T-helper 1 cell treated with Interleukin-12 subunit alpha and Interleukin-12 subunit beta and Interleukin-4 antibody, amounts not matched to agents 30 μg/mL and 1 μg/mL, for 36 hours (primary cell): ENCODE data around the gene DCST2.
A peak's percentile ranks its signal among the peaks of the same experiment; 100 is the strongest.

ENCODE experiments used
- H3K27ac Mint-ChIP-seq: one replicate; pipeline ENCODE4 v1.8.0; 2021; ENCODE audit warnings: mild to moderate bottlenecking, mixed read lengths
- H3K27me3 Mint-ChIP-seq: one replicate; pipeline ENCODE4 v1.8.0; 2021; ENCODE audit warnings: low read depth, mixed read lengths
- H3K36me3 Mint-ChIP-seq: one replicate; pipeline ENCODE4 v1.8.0; 2021; ENCODE audit warnings: low read depth, mixed read lengths
- H3K4me1 Mint-ChIP-seq: one replicate; pipeline ENCODE4 v1.8.0; 2021; ENCODE audit warnings: low read depth, mixed read lengths
- H3K4me3 Mint-ChIP-seq: one replicate; pipeline ENCODE4 v1.8.0; 2021; ENCODE audit warnings: mild to moderate bottlenecking, moderate library complexity, mixed read lengths
- H3K9me3 Mint-ChIP-seq: one replicate; pipeline ENCODE4 v1.8.0; 2021; ENCODE audit warnings: mixed read lengths

Gene DCST2

DNA sequence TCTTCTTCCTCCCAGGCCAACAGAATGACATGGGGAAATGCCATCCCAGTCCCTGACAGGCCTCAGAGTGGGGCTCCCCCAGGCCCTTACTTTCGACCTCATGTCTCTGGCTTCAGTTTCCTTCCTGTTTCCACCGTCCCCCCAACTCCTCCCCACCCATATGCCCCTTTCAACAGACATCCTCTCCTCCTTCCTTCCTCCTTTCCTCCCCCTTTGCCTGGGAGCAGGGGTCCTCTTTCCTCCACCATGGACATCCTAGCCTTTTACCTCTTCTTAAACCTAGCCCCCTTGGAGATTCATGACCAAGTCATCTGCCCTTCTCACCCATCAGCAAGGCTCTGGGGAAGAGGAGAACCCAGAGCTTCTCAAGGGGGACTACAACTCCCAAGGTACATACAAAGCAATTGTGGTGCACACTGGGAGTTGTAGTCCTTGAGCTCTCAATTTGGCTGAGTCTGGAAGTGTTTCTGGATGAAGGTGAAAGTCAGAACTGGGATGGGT is 26.9 kb downstream of the DCST2 start:
- Mint-ChIP-seq H3K27ac (peak overlapping the region; percentile 96), H3K9me3 (no peaks in the 10 kb centered on the region), H3K4me1 (peaks cover 48% of the 10 kb centered on the region)

DNA sequence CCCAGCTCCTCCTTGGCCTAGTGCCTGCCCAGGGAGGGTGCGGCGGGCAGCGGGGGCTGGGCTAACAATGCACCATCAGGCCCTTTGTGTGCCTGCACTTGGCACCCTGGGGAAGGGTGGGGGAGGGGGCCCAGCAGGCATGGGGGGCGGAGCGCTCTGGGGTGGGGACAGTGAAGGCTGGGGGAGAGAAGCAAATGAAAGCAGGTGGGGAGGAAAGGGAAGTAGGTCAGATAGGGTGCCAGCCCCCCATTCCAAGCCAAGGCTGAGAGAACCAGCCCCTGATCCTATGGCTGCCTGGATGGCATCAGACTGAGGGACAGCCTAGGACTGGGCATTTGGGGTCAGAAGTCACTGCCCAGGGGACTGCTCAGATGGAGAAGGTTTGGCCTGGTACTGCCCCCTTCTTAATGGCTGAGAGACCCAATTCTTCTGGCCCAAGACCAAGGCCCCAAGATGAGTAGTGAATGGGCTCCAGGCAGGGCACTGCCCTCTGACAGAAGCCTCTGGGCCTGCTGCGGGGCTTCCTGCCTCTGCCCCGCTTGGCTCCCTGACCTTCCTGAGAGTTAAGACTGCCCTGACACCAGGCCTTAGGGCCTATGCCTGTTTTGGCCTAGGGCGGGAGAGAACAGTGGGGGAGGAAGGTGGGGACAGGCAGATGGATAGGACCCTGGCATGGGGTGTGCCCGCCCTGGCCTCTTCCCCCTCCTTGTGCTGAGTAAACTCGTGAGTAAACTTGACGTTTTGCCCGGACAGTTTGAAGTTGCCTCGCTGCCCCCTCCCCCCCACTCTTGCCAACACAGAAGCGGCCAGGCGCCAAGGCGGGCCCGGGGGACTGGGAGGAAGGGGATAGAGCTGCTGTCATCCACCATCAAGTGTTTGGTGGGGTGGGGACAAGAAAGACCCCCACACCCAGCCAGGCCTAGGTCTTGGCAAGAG is 28.2 kb downstream of the DCST2 start:
- Mint-ChIP-seq H3K27me3 (no peaks in the 10 kb centered on the region), H3K36me3 (peaks cover 15% of the 10 kb centered on the region), H3K27ac (peak overlapping the region; percentile 96), H3K9me3 (no peaks in the 10 kb centered on the region), H3K4me3 (peak overlapping the region; percentile 88), H3K4me1 (peaks cover 41% of the 10 kb centered on the region)

More for the DNA sequence above, 26.9 kb downstream of the DCST2 start:
- H3K4me3 Mint-ChIP-seq: peak overlapping the region; percentile 81
- peaks cover 19% of the 10 kb centered on the region for H3K36me3 Mint-ChIP-seq
- no peaks in the 10 kb centered on the region for H3K27me3 Mint-ChIP-seq

DNA sequence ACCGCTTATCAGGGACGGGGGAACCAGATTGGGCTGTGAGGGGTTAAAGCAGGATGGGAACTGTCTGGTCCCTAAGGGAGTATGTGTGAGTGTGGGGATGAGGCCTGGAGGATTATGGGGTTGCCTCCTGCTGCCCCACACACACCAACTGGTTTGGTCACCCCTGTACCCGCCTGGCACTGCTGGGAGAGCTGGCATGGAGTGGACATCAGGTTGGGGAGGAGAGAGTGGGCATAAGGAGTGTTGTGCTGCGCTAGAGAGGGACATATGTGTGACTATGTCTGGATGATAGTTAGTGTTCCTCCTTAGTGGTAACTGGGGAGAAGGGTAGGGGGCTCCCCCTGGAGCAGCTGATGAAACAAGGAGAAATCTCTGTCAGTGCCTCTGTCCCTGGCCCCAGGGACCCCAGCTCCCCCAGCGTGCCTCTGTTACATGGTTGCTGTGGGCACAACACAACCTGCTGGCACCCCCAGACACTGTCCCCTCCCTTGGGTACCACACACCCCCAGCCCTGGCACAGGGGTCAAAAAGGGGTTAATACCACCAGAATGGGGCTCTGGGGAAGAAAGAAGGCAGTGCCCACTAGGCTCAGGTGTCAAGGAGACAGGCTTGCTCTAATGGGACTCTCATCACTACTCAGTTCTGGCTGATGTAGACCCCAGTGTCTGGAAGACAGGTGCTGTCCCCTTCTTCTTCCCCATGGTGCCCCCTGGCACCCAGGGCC is 29.1 kb downstream of the DCST2 start:
- H3K4me3 Mint-ChIP-seq: peak overlapping the region; percentile 88
- H3K36me3 Mint-ChIP-seq: peaks cover 9% of the 10 kb centered on the region
- peak overlapping the region; percentile 96 for H3K27ac Mint-ChIP-seq
- H3K9me3 Mint-ChIP-seq: no peaks in the 10 kb centered on the region
- H3K4me1 Mint-ChIP-seq: peaks cover 43% of the 10 kb centered on the region
- H3K27me3 Mint-ChIP-seq: no peaks in the 10 kb centered on the region

DNA sequence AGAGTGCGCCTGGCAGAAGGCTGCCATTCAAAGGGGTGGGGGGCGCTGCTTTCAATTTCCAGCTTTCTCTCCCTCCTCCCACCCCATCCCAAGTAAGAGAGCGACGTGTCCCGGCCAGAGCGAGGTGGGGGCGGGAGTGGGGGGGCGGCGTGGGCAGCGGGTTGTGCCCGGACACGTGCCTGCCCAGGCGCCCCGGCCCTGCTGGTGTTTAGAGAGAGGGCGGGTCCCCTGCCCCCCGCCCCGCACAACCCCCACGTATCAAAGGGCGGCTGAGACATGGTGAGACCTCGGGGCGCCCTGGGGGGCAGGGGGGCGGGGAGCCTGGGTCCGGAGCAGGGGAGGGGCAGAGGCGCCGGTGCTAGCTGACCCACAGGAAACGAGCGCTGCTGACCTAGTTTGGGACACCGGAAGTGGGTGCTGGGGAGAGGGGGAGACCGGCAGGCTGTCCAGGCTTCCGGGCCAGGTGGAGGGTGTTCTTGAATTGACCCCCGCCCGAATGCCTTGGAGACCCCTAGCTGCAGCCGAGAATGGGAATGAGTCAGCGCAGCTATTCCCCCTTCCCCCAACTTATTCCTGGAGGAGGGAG is 29.7 kb downstream of the DCST2 start:
- H3K4me1 Mint-ChIP-seq: peaks cover 44% of the 10 kb centered on the region
- peaks cover 6% of the 10 kb centered on the region for H3K36me3 Mint-ChIP-seq
- no peaks in the 10 kb centered on the region for H3K9me3 Mint-ChIP-seq
- H3K27ac Mint-ChIP-seq: peak overlapping the region; percentile 96
- no peaks in the 10 kb centered on the region for H3K27me3 Mint-ChIP-seq
- H3K4me3 Mint-ChIP-seq: peak overlapping the region; percentile 99

DNA sequence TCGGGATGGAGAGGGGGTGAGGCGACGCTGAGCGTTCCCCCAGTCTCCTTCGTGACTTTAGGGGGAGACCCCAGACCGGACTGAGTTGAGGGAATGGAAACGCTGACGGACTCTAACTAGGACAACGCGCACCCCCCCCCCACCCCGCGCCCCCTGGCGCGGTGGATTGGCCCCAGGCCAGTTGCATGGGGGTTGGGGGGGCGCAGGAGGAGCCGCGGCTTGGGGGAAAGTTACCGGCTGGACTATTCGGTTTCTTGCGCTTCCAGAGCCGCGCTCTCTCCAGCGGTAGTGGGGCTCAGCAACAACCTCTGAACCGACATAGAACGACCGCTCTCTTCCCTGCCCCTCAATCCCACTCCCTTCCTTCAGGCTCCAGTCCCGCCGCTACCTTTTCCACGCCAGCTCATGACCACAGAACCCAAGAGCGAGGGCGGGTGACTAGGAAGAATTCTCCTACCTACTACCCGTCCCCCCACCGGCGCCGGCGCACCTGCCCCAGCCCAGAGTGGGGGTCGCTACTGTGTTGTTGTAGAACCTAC is 30.3 kb downstream of the DCST2 start:
- Mint-ChIP-seq H3K4me3 (peak overlapping the region; percentile 99), H3K27me3 (no peaks in the 10 kb centered on the region), H3K4me1 (peaks cover 44% of the 10 kb centered on the region), H3K36me3 (peaks cover 5% of the 10 kb centered on the region), H3K9me3 (no peaks in the 10 kb centered on the region), H3K27ac (peak overlapping the region; percentile 93)

DNA sequence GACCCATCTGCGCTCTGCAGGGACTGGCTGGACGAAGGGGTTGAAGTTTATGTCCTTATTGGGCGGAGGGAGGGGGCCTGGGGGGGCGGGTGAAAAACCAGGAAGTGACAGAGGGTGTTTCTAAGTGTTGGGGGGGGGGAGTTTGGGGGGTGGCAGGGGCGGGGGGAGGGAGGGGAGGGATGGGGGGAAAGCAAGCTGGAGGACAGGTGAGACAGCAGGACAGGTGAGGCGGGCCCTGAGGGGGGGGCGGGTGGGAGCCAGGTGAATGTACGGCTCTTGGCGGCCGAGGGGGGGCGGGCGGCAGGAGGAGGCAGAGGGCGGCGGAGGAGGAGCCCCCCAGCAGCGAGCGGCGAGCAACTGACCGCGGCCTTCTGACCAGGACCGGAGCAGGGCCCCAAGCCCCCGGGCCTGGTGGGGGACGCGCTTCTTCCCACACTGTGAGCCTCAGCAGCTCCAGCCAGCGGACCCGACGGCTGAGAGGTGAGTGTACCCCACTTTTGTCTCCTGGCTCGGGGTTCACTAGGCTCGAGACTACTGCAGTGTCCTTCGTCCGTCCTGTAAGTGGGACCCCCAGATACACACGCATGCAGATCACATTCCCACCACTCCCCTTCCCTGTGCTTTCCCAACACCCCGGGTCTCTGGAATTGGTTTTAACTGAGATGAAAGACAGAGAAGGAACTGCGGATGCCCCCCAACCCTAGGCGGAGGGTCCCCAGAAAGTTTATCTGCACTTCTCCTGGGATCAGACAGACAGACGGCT is 30.9 kb downstream of the DCST2 start, which contains the start of gene ZBTB7B:
Gene ZBTB7B, plus strand, starts transcription at position 339 of the 763 bp plus-strand sequence. CDS start 11,859 bp downstream, outside the sequence.
- H3K4me1 Mint-ChIP-seq: peaks cover 48% of the 10 kb centered on the region
- H3K27me3 Mint-ChIP-seq: no peaks in the 10 kb centered on the region
- H3K4me3 Mint-ChIP-seq: peak within 1 kb of the TSS; percentile 99
- H3K27ac Mint-ChIP-seq: peak within 1 kb of the TSS; percentile 97
- H3K9me3 Mint-ChIP-seq: no peaks in the 10 kb centered on the region
- peaks cover 5% of the 10 kb centered on the region for H3K36me3 Mint-ChIP-seq

DNA sequence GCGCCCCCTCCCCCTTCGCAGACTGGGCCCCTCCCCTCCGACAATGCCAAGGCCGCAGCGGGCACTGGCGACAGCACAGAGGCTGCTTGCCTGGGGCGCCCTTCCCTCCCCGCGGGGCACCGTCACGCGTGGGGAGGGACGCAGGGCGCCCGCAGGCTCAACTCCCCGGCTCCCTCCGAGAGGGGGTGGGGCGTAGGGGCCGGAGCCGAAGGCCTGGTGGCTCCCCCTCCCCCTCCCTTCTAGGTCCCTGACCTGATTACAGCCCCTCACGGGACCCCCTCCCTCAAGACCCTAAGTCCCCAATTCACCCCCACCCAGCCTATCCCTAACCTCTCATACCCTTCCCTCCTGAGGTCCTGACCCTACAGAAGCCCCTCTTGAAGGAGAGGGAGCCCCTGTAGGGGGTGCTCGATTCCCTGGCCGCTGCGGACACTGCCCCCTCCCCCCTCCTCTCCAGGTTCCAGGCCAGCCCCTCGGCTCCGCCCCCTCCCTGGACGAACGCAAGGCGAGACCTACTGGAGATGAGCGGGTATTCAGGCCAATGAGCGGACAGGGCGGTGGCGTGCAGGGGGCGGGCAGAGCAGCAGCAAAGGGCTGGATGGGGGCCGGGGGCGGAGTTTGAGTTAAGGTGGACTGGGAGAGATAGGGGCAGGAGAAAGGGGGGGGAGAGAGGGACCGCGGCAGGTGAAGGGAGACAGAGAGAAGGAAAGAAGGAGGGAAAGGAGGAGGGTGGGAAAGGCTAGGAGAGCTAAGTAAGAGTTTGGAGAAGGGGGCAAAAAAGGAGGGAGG is 31.7 kb downstream of the DCST2 start:
- Mint-ChIP-seq H3K27me3 (no peaks in the 10 kb centered on the region), H3K4me1 (peaks cover 51% of the 10 kb centered on the region), H3K4me3 (peak overlapping the region; percentile 99), H3K36me3 (peaks cover 5% of the 10 kb centered on the region), H3K27ac (peak overlapping the region; percentile 97), H3K9me3 (no peaks in the 10 kb centered on the region)

DNA sequence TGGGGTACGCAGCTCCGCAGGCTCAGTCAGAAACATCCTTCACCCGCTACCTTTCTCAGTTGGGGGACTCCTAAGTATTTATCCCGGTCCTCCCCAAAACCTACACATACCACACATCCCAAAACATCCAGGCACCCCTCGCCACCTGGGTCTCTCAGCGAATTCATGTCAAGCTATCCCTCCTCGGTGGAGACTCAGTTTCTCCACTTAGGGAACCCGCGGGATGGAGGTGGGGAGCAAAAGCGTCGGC is 32.2 kb downstream of the DCST2 start:
- H3K36me3 Mint-ChIP-seq: peaks cover 5% of the 10 kb centered on the region
- no peaks in the 10 kb centered on the region for H3K9me3 Mint-ChIP-seq
- peak overlapping the region; percentile 91 for H3K27ac Mint-ChIP-seq
- no peaks in the 10 kb centered on the region for H3K27me3 Mint-ChIP-seq
- H3K4me3 Mint-ChIP-seq: peak overlapping the region; percentile 99
- peaks cover 46% of the 10 kb centered on the region for H3K4me1 Mint-ChIP-seq

DNA sequence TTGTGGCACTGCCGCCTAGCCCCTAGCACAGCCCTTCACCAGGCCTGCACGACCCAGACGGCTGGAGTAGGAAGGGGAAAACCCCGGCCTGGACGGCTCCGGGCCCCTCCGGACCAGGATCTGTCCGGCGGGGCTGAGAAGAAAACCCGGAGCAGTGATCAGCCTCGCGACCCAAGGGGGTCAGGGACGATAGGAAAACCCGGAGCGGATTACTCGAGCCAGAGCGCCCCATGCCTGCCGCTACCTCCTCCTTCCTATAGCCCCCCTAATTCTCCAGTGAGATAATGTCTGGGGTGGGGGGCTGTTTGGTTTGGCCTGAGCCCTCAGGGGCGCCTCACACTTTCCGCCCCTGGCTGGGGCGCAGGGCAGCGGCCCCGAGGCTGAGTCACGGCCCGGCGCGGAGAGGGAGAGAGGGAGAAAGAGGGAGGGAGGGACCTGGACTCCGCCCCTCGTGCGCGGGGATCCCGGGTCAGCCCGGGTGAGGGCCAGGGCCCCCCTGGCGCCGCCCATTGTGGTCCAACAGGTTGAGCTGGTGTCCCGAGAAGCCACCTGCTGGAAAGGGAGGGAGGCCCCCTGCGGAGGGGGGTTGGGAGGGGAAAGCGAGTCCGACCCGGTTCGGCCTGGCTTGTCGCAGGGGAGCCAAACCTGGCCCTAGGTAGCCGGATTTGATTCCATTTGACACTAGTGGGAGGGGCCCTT is 32.7 kb downstream of the DCST2 start:
- peak overlapping the region; percentile 99 for H3K4me3 Mint-ChIP-seq
- peak overlapping the region; percentile 91 for H3K27ac Mint-ChIP-seq
- no peaks in the 10 kb centered on the region for H3K27me3 Mint-ChIP-seq
- peaks cover 41% of the 10 kb centered on the region for H3K4me1 Mint-ChIP-seq
- H3K9me3 Mint-ChIP-seq: no peaks in the 10 kb centered on the region
- H3K36me3 Mint-ChIP-seq: peaks cover 5% of the 10 kb centered on the region

DNA sequence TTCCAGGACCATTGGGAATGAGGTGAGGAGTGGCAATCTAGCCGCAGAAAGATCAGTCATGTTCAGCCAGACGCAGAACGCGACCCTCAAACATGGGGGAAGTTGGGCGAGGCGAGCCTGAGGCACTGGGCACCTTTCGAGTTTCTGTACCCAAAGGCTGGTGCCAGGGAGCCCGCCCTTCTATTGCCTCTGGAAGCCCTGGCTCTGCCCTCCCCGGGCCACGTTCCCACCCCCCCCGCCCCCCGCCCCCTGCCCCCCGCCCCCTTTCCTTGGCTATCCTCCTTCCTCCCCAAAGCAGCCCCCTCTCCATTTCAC is 33.2 kb downstream of the DCST2 start:
- peaks cover 37% of the 10 kb centered on the region for H3K4me1 Mint-ChIP-seq

DNA sequence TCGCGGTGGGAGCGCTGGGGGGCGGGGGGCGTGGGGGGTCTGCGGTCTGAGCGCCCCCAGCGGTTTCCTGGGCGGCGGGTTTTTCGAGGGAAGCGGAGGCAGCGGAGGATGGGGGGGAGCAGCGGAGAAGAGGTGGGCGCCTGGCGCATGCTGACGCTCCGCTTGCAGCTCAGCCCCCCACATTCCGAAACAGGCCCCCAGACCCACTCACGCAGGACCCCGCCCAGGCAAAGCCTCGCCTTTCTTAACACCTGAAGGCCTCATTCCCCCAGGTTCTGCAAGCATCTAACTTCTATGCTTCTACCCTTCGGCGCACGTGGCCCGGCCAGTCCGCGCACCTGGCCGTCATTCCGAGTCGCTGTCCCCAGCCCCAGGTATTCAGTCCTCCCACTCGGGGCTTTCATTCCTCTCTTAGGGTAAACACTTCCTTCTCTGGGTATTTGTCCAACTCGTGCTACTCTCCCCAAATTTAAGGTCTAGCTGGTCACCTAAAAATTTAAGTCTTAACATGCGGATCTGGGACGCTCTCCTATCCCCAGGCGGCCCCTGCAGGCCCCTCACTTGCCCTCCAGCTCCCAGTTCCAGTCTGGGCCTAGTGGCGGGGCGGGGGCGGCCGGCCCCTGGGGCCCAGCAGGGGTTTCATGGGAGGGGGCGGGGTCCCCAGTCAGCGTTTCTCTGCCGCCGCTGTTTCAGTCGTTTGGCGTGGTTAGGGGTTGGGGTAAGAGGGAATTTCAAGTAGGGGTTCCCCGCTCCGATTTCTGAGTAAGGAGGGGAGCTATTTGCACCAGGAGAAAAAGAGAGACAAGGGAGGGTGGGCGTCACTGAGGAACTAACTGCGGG is 33.8 kb downstream of the DCST2 start:
- H3K36me3 Mint-ChIP-seq: peaks cover 5% of the 10 kb centered on the region
- H3K4me3 Mint-ChIP-seq: peak overlapping the region; percentile 83
- peak overlapping the region; percentile 93 for H3K27ac Mint-ChIP-seq
- no peaks in the 10 kb centered on the region for H3K27me3 Mint-ChIP-seq
- H3K9me3 Mint-ChIP-seq: no peaks in the 10 kb centered on the region
- peaks cover 34% of the 10 kb centered on the region for H3K4me1 Mint-ChIP-seq

More for the DNA sequence above, 33.2 kb downstream of the DCST2 start:
- no peaks in the 10 kb centered on the region for H3K9me3 Mint-ChIP-seq
- H3K27ac Mint-ChIP-seq: peak overlapping the region; percentile 93
- H3K4me3 Mint-ChIP-seq: peak overlapping the region; percentile 83
- peaks cover 5% of the 10 kb centered on the region for H3K36me3 Mint-ChIP-seq
- no peaks in the 10 kb centered on the region for H3K27me3 Mint-ChIP-seq

DNA sequence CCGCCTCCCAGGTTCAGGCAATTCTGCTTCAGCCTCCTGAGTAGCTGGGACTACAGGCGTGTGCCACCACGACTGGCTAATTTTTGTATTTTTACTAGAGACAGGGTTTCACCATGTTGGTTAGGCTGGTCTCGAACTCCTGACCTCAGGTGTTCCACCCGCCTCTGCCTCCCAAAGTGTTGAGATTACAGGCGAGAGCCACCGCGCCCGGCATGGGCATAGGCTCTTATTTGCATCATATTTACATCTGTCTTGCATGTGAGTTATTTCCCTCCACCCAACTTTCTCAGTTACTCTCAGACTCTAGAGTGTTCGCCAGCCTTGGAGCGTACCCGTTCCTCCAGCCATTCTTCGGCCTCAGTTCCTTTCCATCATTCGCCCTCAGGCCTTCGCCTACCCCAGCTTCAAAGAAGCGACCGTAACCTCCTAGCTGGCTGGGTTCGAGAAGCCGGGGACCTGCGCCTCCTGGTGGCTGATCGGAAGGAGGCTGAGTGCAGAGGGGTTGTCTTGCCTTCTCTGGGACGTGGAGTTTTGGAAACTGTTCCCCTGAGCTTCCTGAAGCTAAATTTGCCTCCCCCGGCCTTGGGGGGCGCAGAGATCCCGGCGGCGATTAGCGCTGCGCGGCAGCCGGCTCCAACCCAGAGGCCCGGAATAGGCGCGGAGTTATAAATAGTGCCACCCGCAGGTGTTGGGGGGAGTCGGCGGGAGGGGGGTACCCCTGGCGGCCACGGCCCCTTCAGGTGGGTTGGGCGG is 34.6 kb downstream of the DCST2 start:
- Mint-ChIP-seq H3K4me1 (peaks cover 28% of the 10 kb centered on the region), H3K9me3 (no peaks in the 10 kb centered on the region), H3K27me3 (no peaks in the 10 kb centered on the region), H3K27ac (peak overlapping the region; percentile 84), H3K4me3 (peak overlapping the region; percentile 73), H3K36me3 (peaks cover 3% of the 10 kb centered on the region)
